SK-MEL-5 (cell line): ENCODE measurements around the gene GOLGA8Q. TPM values are rescaled to one million over a fixed set of nuclear protein-coding genes. Genes with fewer than 3 reads are reported as not detected.

Source experiments
- small RNA-seq, 2 experiments: library from RNA; depleted of rRNA; stranded (forward); fragments of <200 nt; gene quantifications; one replicate each; pipeline ENCODE3, GENCODE V24; 2014
- total RNA-seq: library from RNA; depleted of rRNA; stranded (reverse); fragments of >200 nt; shearing (Covaris generic); gene quantifications from 2 replicates; pipeline ENCODE4 v1.2.3, GENCODE V29; 2014; rRNA removed

The GOLGA8Q gene
- total RNA-seq, 1 experiment from 2014 or later = 0.13 TPM

Small RNA genes lying within 50 kb of the gene (small RNA-seq; reads per million reads assigned to genes)
- 0 reads per million in 2 experiments for gene RF00096
- 0 reads per million in 2 experiments for gene RN7SL796P

Other genes with a start within 250 kb of the GOLGA8Q start
- 0.40 and 1.9 TPM in 2 replicates for gene CHRFAM7A, start 158.5 kb upstream of the GOLGA8Q start, total RNA-seq
- 0.05 and 0.08 TPM in 2 replicates for gene GOLGA8R, start 137.8 kb upstream of the GOLGA8Q start, total RNA-seq
- gene GOLGA8H, start 52.0 kb downstream of the GOLGA8Q start, total RNA-seq = 0.29 and 0.48 TPM in 2 replicates